DMS 273 (cell line): ENCODE results near the gene FAHD2B.
"Not testable (repeated sequence)": the region's sequence is repeated elsewhere in the genome, so short reads cannot be mapped to it uniquely, and the experiment has no call there.

Experiments
- DNase-seq: peaks from one replicate; lab custom pipeline; 2025; ENCODE audit not compliant: unreplicated experiment; lab: John Stamatoyannopoulos, UW

FAHD2B gene

GRCh38 chr2:97068074-97068473 lies 26.6 kb downstream of the FAHD2B start:
- DNase-seq: peak; percentile 18

GRCh38 chr2:97067279-97068004 lies 27.2 kb downstream of the FAHD2B start:
- DNase-seq: no peak

- DNase-seq: not testable (repeated sequence)
Observed at GRCh38 chr2:97066030-97066429, 28.7 kb downstream of the FAHD2B start.

GRCh38 chr2:97062020-97062419 lies 32.7 kb downstream of the FAHD2B start:
- DNase-seq: not testable (repeated sequence)

GRCh38 chr2:97059782-97060181 lies 34.9 kb downstream of the FAHD2B start:
- DNase-seq: not testable (repeated sequence)

GRCh38 chr2:97056150-97056549 lies 38.5 kb downstream of the FAHD2B start:
- not testable (repeated sequence) for DNase-seq

- DNase-seq: not testable (repeated sequence)
Observed at GRCh38 chr2:97050032-97050431, 44.6 kb downstream of the FAHD2B start.

- not testable (repeated sequence) for DNase-seq
Observed at GRCh38 chr2:97048448-97048847, 46.2 kb downstream of the FAHD2B start.

GRCh38 chr2:97046676-97047075 lies 48.0 kb downstream of the FAHD2B start:
- DNase-seq: peak; percentile 20

- DNase-seq: not testable (repeated sequence)
Observed at GRCh38 chr2:97045895-97046499, 48.7 kb downstream of the FAHD2B start.
